OCI-LY1 (cell line): ENCODE results near the gene ZDHHC11.

Experiments
- CTCF ChIP-seq: fragments of 200-600 bp; sonication (generic), shearing (Covaris generic); IDR thresholded peaks from 2 replicates; pipeline ENCODE4 v1.5.1; 2017; ENCODE audit warnings: mild to moderate bottlenecking, antibody characterized with exemption, low read length, moderate library complexity, mixed read lengths
- EZH2 ChIP-seq: fragments of 200-600 bp; sonication (generic), shearing (Covaris generic); IDR thresholded peaks from 2 replicates; pipeline ENCODE4 v1.8.0; 2017; ENCODE audit warnings: borderline replicate concordance, mixed run types, mild to moderate bottlenecking, antibody characterized with exemption, low read length, moderate library complexity, mixed read lengths

- TF ChIP-seq CTCF, result no peak
- TF ChIP-seq EZH2, result no peak
These were observed 41.8 kb upstream of the ZDHHC11 start, which contains the start of the genes BRD9 and TRIP13 for GRCh38 chr5:892394-893136.
